GM12892 (cell line): ENCODE results near the gene CDK5.

Source experiments
- POLR2A ChIP-seq: IDR thresholded peaks from 2 replicates; pipeline ENCODE4 v1.6.1; 2011; ENCODE audit warnings: low read depth, low read length, control low read depth
- TAF1 ChIP-seq: IDR thresholded peaks from 2 replicates; pipeline ENCODE4 v1.6.1; 2011; ENCODE audit warnings: low read depth, mild to moderate bottlenecking, control low read depth, low read length, borderline replicate concordance

DNA sequence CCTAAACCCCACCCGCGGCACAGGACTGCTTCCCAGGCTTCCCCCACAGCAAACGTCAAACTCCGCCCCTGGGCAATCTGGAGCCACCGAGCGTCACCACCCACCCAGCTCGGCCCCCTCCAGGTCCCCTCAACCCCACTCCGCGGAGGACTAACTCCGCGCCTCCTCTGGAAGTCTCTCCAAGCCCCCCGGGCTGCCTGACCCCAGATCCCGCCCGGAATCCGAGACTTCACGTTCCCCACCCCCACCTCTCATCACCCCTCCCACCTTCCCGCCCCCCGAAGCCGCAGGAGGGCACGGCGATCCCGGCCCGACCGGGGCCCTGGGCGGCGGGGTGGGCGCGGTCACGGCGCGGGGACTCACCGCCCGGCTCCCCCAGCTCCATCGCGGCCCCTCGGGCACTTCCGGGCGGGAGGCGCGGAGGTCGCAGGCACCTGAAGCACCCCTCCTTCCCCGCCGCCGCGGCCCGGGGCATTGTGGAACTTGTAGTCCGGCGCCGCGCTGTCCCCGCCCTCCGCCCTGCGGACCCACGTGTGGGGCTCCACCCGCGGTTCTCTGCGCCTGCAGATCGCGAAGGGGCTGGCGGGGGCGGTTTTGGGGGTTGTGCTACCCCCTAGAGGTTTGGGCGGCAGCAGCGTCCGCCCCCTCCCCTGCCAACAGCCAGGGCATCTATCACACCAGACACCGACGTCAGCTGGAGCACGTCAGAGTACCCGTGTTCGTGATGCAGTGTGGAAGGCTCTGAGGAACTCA, 25.6 kb upstream of the CDK5 start, which contains the start of gene TMUB1:
- no peak for TF ChIP-seq TAF1
- TF ChIP-seq POLR2A: no peak; the same call in 1 of the 2 replicates
